GM18909 (cell line): ENCODE data around the gene IFITM10.
"Not testable (repeated sequence)": the region's sequence is repeated elsewhere in the genome, so short reads cannot be mapped to it uniquely, and the experiment has no call there.

Experiments
- ATAC-seq: cut with Tn5 transposase; IDR thresholded peaks from one replicate; pipeline ENCODE4 v1.9.1; 2021; ENCODE audit warnings: mild to moderate bottlenecking; ENCODE audit not compliant: unreplicated experiment, poor library complexity

The IFITM10 gene

DNA sequence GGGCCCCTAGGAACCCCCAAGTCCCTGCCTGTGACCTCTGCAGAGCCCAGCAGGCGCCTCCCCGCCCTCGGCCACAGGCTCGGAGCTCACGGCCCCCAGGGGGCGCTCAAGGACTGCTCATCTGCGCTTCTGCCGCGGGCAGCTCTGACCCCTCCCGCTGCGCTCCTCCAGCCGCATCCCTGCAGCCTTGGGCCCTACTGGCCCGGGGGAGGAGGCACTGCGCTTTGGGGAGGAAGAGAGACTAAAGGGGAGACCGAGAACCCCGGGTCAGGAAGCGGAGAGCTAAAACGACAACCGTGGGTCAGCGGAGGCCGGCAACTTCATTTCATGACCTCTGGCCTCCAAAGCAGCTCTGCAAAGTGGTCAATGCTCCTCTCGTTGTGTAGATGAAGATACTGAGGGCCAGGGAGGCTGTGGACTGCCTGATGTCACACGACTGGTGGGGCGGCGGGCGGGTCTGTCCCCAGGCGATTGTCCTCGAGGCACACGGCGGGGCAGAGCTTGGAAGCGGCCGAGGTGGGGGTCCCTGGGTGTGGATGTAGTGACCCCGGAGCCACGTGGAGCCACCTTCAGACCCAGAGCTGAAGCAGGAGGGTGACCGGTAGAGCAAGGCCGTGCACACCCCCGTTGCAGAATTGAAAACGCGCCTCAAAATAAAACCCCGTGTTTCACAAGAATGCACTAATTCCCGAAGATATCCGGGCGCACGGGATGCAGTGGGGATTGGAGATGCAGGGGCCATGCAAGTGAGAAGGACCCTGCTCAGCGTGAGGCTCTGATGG is 56.1 kb downstream of the IFITM10 start:
- ATAC-seq, result peak; percentile 58

DNA sequence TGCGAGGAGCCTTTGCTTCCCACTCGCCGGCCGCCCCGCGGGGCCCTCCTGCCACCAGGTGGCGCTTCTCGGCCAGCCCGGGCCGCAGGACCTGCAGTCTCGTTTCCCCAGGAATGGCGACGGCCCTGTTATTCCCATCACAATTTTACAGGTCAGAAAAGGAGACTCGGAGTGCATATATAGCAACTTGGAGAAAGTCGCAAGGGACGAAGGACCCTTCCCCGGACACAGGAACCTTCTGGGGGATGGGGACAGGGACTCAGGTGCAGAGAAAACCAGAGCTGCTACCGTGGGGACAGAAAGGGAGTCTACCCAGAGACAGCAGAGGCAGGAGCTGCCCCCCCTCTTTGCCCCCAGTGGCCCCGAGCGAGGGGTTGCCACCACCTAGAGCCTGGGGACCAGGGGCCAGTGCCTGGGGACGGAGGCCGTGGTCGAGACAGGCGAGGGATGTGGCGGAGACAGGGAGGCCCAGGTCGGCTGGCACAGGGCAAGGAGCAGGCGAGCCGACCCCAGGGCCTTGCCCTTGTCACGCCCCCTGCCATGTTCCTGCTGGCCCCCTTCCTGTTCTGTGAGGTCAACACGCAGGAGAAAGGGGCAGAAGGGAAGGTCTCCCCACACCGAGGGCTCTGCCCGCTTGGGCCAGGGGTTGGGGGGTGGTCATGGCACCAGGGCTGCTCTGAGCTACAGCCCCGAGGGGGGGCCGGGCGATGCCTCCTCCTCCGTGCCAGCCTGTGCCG is 56.9 kb downstream of the IFITM10 start:
- peak; percentile 31 for ATAC-seq

DNA sequence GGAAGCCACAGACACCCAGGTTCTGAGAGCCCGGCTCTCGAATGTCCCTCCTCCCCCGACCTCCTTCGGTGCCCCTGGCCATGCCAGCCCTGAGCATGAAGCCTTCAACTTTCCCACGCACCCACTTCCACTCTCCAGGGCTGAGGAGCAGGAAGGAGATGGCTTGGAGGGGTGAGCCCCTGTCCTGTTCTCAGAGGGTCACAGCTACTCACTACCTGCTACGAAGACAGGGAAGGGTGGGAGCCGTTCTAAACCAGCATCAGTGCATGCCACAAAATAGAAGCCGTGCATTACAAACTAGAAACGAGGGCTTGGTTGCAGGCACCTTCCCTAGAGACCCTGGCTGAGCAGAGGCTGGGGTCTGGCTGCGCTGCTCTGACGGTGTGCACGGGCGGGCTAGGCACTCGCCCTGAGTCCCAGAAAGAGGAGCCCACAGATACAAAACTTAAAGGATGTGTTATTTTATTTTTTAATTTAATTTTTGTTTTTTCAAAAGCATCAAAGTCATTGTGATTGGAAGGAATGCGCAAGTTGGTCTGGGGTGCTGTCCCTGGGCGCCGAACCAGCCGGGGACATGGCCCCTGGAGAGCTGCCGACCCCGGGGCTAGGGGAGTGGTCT is 57.6 kb downstream of the IFITM10 start:
- ATAC-seq, result no peak

DNA sequence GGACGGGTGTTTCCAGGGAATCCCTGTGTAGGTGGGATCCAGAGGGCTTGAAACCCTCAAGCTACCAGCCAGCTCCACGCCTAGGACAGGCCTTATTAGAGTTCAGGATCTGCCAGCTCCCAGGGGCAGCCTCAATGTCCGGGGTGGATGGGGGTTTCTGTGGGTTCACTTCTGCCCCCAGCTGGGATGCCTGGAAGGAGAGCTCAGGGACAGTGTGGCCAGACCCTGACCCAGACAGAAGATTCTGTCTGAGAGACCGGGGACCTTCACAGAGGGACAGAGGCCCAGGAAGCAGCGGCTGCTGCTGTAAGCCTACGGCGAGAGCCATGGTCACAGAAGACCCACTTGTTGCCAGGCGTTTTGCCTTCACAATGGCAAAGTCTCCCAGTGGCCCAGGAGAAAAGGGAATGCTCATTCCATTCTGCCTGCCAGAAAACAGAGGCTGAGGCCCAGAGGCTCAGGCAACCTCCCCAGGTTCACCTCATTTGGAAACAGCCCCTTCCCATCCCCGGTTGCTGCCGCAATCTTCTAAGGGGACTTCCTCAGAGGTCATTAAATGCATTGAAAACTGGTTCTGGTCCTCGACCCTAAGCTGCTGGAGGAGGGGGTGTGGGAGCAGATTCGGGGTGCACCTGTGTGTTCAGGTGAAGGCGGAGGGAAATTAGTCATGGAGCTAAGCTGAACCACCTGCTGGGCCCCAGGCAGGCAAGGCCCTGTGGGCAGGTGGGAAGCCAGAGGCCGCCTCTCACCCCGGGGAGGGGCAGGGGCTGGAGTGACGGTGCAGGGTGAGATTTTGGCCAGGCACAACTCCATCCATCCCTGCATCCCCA is 58.3 kb downstream of the IFITM10 start:
- no peak for ATAC-seq

DNA sequence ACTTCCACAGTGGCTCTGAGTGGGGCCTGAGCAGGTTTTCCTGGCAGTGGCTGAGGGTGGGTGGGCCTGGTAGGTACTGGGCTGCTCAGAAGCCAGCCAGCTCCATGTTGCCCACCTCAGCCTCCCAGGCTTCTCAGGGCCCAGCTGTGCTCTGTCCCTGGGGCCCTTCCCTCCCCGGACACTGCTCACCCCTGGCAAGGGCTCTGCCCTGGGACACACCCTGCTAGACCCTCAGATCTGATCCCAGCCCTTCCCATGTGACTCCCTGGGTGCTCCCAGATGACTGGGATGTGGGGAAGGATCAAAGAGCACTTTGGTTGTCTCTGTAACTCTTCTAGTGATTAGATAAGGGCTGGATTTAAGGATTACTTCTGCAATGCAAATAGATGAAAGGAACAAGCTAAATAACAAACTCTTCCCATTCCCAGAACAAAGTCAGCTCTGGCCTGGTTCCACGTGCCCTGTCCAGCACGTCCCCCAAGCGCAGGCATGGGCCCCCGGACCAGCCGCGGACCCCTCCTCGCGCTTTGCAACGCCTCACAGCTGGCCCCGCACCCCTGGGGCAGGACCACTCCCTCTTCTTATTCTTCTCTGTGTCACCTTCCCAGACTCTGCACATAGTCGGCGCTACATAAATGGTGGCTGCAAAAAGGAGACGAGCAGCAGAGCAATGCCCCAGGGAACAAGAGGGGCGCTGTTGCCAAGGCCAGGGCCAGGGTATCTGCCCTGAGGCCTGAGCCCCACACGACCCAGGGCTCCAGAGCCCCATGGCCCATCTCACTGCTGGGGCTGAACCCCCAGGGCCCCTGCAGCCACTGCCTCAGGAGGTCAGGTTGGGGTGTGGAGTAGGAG is 59.1 kb downstream of the IFITM10 start:
- no peak for ATAC-seq

DNA sequence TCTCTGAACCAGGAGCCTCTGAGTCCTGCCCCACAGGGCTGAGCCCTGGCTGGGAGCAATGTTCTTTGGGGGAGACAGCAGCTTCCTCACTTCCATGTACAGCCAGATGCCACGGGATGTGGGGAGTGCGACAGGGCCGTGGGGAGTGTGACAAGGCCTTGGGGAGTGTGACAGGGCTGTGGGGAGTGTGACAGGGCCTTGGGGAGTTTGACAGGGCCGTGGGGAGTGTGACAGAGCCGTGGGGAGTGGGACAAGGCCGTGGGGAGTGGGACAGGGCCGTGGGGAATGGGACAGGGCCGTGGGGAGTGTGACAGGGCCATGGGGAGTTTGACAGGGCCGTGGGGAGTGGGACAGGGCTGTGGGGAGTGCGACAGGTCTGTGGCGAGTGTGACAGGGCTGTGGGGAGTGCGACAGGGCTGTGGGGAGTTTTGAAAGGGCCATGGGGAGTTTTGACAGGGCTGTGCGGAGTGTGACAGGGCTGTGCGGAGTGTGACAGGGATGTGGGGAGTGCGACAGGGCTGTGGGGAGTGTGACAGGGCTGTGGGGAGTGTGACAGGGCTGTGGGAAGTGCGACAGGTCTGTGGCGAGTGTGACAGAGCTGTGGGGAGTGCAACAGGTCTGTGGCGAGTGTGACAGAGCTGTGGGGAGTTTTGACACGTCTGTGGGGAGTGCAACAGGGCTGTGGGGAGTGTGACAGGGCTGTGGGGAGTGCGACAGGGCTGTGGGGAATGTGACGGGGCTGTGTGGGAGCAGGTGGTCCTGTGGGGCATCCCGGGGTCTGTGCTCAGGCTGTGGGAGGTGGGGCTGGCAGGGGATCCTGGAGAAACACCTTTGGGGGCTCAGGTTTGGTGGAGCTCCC is 60.0 kb downstream of the IFITM10 start:
- ATAC-seq, result no peak

DNA sequence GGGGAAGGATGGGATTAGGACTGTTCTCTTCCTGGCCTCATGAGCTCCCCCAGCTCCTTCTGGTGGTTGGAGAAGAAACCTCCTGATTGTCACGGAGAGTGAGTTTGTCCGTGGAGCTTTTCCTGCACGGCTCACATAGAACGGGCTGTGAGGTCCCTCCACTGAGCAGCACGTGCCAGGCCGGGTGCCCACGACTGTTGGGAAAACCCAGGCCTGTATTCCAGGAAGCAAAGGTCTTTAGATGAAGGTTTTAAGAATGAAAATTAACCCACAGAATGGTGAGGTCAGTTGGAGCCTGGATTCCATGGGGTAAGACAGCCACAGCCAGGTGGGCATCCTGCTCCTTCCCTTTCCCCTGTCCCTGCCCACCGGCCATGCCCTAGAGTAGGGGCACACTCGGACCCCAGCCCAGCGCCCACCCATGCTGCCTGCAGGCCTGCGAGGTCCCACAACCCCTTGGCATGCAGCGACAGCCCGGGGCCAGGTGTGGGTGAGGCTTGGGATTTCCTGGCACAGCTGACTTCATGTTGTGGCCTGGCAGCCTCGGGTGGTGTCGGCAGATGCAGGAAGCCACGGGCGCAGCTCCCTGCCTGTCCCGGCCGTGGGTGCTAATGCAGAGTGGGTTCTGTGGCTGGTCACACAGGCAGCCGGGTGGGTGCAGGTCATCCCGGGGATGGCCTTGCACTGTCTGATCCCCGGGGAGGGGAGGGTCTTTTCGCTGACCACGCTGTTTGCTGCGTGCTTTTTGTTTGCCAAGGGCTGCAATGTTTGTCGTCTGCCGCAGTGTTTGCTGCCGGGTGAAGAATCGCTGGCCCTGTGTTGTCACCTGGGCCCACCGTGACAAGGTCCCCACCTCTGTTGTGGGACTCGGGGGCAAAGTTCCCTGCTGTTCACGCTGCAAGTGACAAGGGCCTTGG is 60.9 kb downstream of the IFITM10 start:
- not testable (repeated sequence) for ATAC-seq

DNA sequence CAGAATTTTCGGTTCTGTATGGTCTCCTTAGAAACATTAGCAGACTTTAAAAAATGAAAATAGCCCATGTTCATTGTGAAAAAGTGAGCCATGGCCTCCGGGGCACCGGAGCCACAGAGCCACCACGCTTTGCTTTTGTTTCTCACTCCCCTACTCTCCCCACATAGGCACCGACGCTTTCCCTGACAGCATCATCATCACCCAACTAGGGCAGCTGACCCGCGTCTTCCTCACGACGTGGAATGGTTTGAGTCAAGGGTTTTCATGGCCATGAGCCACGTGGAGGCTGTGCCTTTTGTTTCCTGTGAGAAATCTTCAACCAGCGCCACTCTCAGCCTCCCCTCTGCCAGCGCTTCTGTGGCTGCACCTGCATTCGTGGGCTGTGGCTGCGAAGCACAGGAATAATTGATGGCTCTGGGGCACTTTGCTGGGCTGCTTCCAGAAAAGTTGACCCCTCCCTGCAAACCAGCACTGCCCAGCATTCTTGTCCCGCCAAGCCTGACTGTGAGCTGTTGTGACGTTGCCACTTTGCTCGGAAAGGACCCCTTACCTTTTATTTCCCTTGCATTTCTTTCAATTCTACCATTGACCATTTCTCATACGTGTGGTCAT is 62.0 kb downstream of the IFITM10 start:
- not testable (repeated sequence) for ATAC-seq

DNA sequence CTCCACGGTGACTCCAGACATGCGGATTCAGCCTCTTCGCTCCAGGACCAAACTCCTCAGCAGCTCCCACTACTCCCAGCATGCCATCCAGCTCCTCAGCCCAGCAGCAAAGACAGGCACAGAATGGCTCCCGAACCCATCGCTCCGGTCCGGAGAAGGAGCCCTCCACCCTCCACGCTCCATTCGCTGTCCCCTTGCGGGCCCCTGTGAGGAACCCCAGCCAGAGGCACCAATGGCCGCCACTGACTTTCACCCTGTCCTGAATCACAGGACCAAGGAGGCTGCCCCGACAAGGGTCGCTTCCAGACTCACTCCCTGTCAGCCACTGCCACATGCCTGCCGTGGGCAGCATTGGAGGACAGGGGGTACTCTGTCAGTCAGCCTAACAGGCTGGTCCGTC is 64.2 kb downstream of the IFITM10 start:
- not testable (repeated sequence) for ATAC-seq

DNA sequence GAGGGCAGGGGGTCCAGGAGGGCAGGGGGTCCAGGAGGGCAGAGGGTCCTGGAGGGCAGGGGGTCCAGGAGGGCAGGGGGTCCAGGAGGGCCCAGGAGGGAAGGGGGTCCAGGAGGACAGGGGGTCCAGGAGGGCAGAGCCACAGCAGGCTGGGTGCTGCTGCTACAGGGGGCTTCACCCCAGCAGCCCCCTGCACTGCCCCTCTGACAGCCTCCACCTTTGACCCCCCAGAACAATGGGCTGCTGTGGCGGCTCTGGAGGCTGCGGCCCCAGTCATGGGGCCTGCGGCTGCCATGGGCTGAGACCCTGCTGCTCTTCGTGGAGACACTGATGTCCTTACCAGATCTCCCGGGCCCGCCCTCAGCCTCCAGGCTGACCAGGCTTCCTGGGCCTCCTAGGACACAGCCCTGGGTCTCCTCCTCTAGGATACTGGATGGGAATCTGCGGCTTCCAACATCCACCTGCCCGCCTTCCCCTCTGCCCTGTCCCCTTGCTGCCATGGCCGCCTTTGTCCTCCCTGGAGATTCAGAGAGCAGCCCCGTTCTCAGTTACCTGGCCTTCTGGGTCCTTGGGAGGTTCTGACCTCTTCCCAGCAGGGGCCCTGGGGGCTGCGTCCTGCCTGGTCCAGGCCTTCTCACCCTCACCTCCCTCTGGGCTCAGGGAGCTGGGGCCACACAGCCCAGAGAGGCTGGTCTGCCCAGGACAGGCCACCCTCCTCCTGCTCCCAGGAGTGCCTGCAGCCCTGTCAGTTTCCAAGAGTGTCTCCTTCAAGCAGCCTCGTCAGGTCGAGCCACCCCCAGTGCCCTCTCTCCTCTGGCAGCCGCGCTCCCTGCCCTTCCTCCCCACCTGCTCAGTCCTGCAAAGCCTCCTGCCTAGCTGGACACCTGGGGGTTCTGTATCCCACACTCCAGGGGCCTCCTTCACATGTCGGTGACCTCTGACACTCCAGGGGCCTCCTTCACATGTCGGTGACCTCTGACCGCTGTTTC is 65.2 kb downstream of the IFITM10 start:
- ATAC-seq, result not testable (repeated sequence)

DNA sequence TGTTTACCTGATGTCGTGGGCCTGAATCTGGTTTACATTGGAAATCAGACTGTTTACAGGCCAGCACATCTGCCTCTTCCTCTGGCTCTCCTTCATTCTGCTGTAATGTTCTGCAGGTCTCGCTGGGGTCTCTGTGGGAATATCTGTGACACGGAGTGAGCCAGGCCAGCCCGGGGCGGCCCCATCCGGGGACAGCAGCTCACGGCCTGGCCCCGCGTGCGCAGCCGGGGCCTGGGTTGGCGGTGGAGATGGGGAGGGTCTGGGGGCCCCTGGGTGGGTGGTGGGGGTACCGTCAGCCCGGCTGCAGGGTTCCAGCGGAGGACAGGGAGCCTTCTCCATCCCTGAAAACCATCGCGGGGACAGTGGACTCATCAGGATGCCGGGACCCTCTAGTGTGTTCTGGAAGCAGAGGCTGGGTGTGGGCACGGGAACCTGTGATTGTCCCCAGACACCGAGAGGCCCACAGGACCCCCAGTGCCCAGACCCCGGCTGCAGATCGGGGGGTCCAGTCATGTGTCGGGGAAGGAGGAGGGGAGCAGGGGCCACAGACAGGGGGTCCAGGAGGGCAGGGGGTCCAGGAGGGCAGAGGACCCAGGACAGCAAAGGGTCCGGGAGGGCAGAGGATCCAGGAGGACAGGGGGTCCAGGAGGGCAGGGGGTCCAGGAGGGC is 66.4 kb downstream of the IFITM10 start:
- ATAC-seq, result not testable (repeated sequence)

DNA sequence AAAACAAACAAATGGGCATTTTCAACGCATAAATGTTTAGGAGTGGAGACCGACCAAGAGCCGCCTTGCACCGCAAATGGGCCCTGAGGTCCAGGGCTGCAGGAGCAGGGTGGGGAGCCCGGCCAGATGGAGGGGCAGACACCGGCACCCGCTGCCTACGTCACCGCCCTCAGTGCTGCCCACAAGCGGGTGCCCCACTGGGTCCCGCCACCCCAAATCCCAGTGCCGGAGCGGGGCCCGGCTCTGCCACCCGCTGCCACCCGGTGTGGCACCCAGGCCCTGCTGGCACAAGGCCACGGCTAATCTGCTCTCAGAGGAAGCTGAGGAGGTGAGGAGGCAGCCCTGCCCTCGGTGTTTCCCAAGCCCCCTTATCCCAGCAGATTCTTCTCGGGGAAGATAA is 67.2 kb downstream of the IFITM10 start:
- ATAC-seq, result not testable (repeated sequence)
